CD4-positive, CD25-positive, alpha-beta regulatory T cell (primary cell): ENCODE results near the gene TGOLN2. TPM values are rescaled to one million over a fixed set of nuclear protein-coding genes. Genes with fewer than 3 reads are reported as not detected.

ENCODE experiments used
- polyA plus RNA-seq, 4 donors: library from polyadenylated mRNA; unstranded; fragments of 300-500 nt; fragmentation: Illumina TruSeq; gene quantifications; one replicate each; pipeline ENCODE4 v1.2.3, GENCODE V29; 2021
- total RNA-seq: library from RNA; stranded (reverse); gene quantifications from one replicate; pipeline ENCODE4 v1.2.3, GENCODE V29; 2022

The TGOLN2 gene
- total and polyA plus RNA-seq, 5 donors from 2014 or later = 51.3 to 168 (median 62.4) TPM

Other genes starting within 250 kb of the TGOLN2 start
- gene TCF7L1, start 194.6 kb downstream of the TGOLN2 start, total RNA-seq = not detected
- gene TCF7L1, start 194.6 kb downstream of the TGOLN2 start, polyA plus RNA-seq = under 1 TPM in 2 of 4 donors, not detected in 2; 0.07 to 0.10 TPM
- 32.4 TPM for gene RETSAT, start 26.5 kb upstream of the TGOLN2 start, total RNA-seq
- 10 to 100 TPM; 13.8 to 18.1 (median 15.8) TPM for gene RETSAT, start 26.5 kb upstream of the TGOLN2 start, polyA plus RNA-seq
- 21.5 TPM for gene ELMOD3, start 26.8 kb upstream of the TGOLN2 start, total RNA-seq
- gene ELMOD3, start 26.8 kb upstream of the TGOLN2 start, polyA plus RNA-seq = 10 to 100 TPM; 13.5 to 16.3 (median 15.4) TPM
- gene CAPG, start 82.4 kb upstream of the TGOLN2 start, total RNA-seq = 44.5 TPM
- gene CAPG, start 82.4 kb upstream of the TGOLN2 start, polyA plus RNA-seq = 10 to 100 TPM; 19.9 to 74.7 (median 44.6) TPM
- 0.25 TPM for gene SH2D6, start 90.7 kb upstream of the TGOLN2 start, total RNA-seq
- gene SH2D6, start 90.7 kb upstream of the TGOLN2 start, polyA plus RNA-seq = not detected
- 137 TPM for gene MAT2A, start 211.2 kb upstream of the TGOLN2 start, total RNA-seq
- gene MAT2A, start 211.2 kb upstream of the TGOLN2 start, polyA plus RNA-seq = 100 to 1,000 TPM in 3 of 4 donors, 10 to 100 TPM in 1; 82.2 to 141 (median 108) TPM
- gene GGCX, start 233.5 kb upstream of the TGOLN2 start, total RNA-seq = 20.0 TPM
- gene GGCX, start 233.5 kb upstream of the TGOLN2 start, polyA plus RNA-seq = 10 to 100 TPM; 16.7 to 28.1 (median 17.7) TPM
- gene VAMP8, start 249.6 kb upstream of the TGOLN2 start, total RNA-seq = 105 TPM
- gene VAMP8, start 249.6 kb upstream of the TGOLN2 start, polyA plus RNA-seq = 100 to 1,000 TPM; 393 to 484 (median 437) TPM